ENCODE measurements around the gene RRP15.

DNA sequence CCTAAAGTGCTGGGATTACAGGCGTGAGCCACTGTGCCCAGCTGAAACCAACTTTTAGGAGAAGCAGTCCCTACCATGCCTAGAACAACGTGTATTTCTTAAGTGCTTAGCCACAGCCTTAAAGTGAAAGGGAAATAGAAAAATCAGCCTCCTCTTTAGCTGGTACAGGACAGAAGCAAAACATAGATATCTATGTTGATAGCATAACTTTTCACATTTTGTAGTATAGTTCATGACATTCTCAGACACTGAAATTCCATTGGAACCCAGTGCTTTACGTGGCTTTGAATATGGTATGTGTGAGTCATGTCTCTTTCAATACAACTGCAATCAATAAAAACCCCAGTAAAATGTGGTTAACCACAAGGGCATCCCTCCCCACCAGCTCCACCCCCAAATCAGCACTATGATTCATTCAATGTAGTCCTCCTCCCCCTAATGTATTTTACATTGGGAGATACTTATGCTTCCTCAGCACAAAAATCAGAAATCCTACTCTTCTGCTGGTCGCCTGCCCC is 92.1 kb downstream of the RRP15 start:
- TF ChIP-seq, protein P1, sequence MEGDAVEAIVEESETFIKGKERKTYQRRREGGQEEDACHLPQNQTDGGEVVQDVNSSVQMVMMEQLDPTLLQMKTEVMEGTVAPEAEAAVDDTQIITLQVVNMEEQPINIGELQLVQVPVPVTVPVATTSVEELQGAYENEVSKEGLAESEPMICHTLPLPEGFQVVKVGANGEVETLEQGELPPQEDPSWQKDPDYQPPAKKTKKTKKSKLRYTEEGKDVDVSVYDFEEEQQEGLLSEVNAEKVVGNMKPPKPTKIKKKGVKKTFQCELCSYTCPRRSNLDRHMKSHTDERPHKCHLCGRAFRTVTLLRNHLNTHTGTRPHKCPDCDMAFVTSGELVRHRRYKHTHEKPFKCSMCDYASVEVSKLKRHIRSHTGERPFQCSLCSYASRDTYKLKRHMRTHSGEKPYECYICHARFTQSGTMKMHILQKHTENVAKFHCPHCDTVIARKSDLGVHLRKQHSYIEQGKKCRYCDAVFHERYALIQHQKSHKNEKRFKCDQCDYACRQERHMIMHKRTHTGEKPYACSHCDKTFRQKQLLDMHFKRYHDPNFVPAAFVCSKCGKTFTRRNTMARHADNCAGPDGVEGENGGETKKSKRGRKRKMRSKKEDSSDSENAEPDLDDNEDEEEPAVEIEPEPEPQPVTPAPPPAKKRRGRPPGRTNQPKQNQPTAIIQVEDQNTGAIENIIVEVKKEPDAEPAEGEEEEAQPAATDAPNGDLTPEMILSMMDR (conservative IDR thresholded peaks at IDR 0.05; ENCODE audit: low read depth in 2 of 2) = no peak
- TF ChIP-seq POLR2AphosphoS5 (IDR thresholded peaks at IDR 0.05; ENCODE audit: low read depth) = no peak
- TF ChIP-seq EZH2phosphoT487 (IDR thresholded peaks at IDR 0.05; ENCODE audit: unreplicated experiment) = no peak
- no peak for TF ChIP-seq NANOG (IDR thresholded peaks at IDR 0.05; ENCODE audit: borderline replicate concordance)
- no peak for TF ChIP-seq EZH2 (IDR thresholded peaks at IDR 0.05; ENCODE audit: low read depth, unreplicated experiment)
- no peak for TF ChIP-seq JUNB (IDR thresholded peaks at IDR 0.05; ENCODE audit: unreplicated experiment)
- TF ChIP-seq, protein P2, sequence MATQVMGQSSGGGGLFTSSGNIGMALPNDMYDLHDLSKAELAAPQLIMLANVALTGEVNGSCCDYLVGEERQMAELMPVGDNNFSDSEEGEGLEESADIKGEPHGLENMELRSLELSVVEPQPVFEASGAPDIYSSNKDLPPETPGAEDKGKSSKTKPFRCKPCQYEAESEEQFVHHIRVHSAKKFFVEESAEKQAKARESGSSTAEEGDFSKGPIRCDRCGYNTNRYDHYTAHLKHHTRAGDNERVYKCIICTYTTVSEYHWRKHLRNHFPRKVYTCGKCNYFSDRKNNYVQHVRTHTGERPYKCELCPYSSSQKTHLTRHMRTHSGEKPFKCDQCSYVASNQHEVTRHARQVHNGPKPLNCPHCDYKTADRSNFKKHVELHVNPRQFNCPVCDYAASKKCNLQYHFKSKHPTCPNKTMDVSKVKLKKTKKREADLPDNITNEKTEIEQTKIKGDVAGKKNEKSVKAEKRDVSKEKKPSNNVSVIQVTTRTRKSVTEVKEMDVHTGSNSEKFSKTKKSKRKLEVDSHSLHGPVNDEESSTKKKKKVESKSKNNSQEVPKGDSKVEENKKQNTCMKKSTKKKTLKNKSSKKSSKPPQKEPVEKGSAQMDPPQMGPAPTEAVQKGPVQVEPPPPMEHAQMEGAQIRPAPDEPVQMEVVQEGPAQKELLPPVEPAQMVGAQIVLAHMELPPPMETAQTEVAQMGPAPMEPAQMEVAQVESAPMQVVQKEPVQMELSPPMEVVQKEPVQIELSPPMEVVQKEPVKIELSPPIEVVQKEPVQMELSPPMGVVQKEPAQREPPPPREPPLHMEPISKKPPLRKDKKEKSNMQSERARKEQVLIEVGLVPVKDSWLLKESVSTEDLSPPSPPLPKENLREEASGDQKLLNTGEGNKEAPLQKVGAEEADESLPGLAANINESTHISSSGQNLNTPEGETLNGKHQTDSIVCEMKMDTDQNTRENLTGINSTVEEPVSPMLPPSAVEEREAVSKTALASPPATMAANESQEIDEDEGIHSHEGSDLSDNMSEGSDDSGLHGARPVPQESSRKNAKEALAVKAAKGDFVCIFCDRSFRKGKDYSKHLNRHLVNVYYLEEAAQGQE (IDR thresholded peaks at IDR 0.05; ENCODE audit: unreplicated experiment) = no peak
- no peak for TF ChIP-seq STAT1 (IDR thresholded peaks at IDR 0.05; ENCODE audit: unreplicated experiment)
- TF ChIP-seq, protein P3, sequence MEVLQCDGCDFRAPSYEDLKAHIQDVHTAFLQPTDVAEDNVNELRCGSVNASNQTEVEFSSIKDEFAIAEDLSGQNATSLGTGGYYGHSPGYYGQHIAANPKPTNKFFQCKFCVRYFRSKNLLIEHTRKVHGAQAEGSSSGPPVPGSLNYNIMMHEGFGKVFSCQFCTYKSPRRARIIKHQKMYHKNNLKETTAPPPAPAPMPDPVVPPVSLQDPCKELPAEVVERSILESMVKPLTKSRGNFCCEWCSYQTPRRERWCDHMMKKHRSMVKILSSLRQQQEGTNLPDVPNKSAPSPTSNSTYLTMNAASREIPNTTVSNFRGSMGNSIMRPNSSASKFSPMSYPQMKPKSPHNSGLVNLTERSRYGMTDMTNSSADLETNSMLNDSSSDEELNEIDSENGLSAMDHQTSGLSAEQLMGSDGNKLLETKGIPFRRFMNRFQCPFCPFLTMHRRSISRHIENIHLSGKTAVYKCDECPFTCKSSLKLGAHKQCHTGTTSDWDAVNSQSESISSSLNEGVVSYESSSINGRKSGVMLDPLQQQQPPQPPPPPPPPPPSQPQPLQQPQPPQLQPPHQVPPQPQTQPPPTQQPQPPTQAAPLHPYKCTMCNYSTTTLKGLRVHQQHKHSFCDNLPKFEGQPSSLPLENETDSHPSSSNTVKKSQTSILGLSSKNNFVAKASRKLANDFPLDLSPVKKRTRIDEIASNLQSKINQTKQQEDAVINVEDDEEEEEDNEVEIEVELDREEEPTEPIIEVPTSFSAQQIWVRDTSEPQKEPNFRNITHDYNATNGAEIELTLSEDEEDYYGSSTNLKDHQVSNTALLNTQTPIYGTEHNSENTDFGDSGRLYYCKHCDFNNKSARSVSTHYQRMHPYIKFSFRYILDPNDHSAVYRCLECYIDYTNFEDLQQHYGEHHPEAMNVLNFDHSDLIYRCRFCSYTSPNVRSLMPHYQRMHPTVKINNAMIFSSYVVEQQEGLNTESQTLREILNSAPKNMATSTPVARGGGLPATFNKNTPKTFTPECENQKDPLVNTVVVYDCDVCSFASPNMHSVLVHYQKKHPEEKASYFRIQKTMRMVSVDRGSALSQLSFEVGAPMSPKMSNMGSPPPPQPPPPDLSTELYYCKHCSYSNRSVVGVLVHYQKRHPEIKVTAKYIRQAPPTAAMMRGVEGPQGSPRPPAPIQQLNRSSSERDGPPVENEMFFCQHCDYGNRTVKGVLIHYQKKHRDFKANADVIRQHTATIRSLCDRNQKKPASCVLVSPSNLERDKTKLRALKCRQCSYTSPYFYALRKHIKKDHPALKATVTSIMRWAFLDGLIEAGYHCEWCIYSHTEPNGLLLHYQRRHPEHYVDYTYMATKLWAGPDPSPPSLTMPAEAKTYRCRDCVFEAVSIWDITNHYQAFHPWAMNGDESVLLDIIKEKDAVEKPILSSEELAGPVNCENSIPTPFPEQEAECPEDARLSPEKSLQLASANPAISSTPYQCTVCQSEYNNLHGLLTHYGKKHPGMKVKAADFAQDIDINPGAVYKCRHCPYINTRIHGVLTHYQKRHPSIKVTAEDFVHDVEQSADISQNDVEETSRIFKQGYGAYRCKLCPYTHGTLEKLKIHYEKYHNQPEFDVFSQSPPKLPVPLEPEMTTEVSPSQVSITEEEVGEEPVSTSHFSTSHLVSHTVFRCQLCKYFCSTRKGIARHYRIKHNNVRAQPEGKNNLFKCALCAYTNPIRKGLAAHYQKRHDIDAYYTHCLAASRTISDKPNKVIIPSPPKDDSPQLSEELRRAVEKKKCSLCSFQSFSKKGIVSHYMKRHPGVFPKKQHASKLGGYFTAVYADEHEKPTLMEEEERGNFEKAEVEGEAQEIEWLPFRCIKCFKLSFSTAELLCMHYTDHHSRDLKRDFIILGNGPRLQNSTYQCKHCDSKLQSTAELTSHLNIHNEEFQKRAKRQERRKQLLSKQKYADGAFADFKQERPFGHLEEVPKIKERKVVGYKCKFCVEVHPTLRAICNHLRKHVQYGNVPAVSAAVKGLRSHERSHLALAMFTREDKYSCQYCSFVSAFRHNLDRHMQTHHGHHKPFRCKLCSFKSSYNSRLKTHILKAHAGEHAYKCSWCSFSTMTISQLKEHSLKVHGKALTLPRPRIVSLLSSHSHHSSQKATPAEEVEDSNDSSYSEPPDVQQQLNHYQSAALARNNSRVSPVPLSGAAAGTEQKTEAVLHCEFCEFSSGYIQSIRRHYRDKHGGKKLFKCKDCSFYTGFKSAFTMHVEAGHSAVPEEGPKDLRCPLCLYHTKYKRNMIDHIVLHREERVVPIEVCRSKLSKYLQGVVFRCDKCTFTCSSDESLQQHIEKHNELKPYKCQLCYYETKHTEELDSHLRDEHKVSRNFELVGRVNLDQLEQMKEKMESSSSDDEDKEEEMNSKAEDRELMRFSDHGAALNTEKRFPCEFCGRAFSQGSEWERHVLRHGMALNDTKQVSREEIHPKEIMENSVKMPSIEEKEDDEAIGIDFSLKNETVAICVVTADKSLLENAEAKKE (CRISPR knock-in tag; IDR thresholded peaks at IDR 0.05) = no peak
- TF ChIP-seq CREB1 (CRISPR knock-in tag; IDR thresholded peaks at IDR 0.05; ENCODE audit: low read depth) = no peak
- no peak for TF ChIP-seq ZNF331 (CRISPR knock-in tag; IDR thresholded peaks at IDR 0.05; ENCODE audit: low read depth)
- no peak for TF ChIP-seq ZNF114 (CRISPR knock-in tag; IDR thresholded peaks at IDR 0.05)
- TF ChIP-seq, protein P4, sequence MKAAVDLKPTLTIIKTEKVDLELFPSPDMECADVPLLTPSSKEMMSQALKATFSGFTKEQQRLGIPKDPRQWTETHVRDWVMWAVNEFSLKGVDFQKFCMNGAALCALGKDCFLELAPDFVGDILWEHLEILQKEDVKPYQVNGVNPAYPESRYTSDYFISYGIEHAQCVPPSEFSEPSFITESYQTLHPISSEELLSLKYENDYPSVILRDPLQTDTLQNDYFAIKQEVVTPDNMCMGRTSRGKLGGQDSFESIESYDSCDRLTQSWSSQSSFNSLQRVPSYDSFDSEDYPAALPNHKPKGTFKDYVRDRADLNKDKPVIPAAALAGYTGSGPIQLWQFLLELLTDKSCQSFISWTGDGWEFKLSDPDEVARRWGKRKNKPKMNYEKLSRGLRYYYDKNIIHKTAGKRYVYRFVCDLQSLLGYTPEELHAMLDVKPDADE (IDR thresholded peaks at IDR 0.05) = no peak
